ENCODE data around the gene CNTNAP3.
"Not testable (repeated sequence)": the region's sequence is repeated elsewhere in the genome, so short reads cannot be mapped to it uniquely, and the experiment has no call there.

- not testable (repeated sequence) for TF ChIP-seq CTCF, POLR2A (IDR thresholded peaks at IDR 0.05)
Measured at GRCh38 chr9:39082574-39082973, 205.4 kb downstream of the CNTNAP3 start.
